GM19395 (cell line): ENCODE data around the gene CRYGN.

ENCODE experiments used
- ATAC-seq: cut with Tn5 transposase; IDR thresholded peaks from one replicate; pipeline ENCODE4 v1.9.1; 2021; ENCODE audit warnings: mild to moderate bottlenecking, moderate library complexity; ENCODE audit not compliant: unreplicated experiment

CRYGN gene

GRCh38 chr7:151427705-151428377, 12.1 kb downstream of the CRYGN start:
- no peak for ATAC-seq

DNA sequence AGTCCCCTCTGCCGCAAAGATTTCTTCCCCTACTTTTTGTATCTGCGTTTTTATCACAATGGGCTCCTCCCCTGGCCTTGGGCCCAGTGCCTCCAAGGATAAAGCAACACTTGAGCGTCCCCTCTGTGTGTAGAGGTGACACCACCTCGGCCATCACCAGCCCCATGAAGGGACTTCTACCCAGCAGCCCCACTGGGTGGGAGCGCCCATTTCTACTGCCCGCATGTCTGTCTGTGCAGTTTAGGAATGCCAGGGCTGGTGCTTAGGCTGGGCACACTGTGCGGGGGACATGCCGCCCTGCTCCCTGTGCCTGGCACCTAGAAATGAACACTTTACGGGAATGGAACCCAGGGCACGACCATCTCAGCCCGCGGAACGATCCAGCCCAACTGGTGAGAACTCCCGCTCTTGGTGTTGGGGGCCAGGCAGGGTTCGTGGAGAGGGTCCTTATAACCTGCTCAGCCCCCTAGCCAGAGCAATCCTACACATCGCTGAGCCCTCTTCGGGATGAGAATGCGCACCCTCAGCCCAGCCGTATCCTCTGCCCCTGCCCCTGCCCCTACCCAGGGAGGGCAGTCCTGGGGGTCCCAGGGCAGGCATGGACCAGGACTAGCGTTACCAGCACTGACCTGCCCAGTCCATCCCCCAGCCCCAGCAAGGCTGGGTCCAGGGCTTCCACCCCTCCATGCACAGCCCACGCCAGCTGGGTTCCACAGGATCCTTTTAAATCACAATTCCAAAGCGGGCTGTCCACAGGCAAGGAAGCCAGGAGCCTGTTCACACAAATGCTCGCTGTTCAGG, 12.8 kb downstream of the CRYGN start:
- no peak for ATAC-seq

DNA sequence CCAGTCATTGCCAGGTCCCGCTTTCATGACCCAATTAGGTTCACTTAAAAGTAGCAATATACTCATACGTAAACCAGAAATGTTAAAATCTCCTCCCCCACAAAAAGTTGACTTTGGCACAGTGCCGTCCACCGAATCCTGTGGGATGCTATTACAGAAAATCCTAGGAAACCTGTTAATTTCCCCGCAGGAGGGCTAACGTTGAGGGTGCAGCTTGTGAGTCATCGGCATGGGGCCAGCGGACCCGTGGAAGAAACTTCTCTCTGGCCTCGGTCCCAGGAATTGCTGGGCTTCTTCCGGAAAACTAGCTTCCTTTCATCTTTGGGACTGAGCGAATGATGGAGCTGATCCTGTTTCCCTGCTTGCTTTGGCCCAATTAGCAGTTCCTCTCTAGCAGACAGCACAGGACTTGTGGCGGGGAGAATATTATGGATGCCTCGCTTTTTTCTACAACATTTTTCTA, 13.5 kb downstream of the CRYGN start:
- ATAC-seq = no peak

DNA sequence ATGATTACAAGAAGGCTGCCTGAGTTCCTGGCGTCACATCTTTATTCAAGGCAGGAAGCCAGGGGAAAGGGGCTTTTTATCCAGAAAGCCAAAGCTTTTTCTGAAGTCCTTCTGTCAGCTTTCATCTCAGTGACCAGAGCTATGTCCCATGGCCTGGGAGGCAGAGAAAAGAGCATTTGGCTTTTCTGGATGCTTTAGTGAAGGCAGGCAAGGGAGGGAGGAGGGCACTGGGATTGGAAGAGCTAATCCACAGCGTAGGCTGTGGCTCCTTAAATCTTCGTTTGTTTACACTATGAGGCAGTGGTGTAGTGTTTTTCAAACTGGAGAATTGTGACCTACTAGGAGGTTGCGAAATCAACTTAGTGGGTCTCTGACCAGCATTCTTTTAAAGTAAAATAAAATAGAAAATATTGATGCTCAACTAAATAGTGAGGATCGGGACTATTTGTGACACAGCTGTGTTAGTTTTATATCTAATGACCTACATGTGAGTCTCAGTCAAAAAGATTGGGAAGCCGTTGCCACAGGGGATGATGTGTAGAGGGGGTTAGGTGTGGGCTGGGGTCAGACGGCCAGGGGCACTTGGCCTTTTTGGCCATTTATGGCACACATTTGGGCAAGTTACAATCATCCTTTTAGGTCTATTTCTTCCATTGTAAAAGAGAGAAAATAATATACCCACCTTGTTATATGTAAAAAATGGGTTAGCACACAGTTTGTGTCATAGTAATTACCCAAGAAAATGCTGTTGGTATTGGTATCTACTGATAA, 14.1 kb downstream of the CRYGN start:
- no peak for ATAC-seq

DNA sequence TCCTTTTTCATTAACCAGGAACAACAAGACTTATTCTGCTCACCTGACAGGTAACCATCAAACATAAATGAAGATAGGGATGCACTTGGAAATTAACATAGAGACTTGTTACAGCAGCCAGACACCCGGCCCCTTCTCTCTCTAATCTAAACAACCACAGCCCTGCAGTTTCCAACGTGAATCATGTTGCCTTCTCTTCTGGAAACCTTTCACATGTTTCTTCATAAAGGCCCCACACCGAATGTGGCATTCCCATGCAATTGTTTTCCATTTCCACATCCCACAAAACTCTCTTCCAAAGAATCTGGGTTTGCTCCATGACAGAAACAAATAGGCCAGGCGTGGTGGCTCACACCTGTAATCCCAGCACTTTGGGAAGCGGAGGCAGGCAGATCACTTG, 15.1 kb downstream of the CRYGN start:
- ATAC-seq = no peak

DNA sequence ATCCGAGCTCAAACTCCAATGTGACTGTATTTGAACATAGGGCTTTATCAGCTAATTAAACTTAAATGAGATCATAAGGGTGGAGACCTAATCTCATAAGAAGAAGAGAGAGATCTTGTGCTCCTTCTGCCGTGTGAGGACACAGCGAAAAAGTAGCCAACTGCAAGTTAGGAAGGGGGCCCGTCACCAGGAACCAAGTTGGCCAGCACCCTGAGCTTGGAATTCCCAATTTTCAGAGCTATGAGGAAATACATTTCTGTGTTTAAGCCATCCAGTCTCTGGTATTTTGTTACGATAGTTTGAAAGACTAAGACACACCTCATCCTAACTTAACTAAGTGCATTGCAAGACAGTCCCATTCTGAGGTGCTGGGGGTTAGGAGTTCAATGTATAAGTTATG, 16.0 kb downstream of the CRYGN start:
- no peak for ATAC-seq

GRCh38 chr7:151423226-151423625, 16.7 kb downstream of the CRYGN start:
- ATAC-seq = no peak

DNA sequence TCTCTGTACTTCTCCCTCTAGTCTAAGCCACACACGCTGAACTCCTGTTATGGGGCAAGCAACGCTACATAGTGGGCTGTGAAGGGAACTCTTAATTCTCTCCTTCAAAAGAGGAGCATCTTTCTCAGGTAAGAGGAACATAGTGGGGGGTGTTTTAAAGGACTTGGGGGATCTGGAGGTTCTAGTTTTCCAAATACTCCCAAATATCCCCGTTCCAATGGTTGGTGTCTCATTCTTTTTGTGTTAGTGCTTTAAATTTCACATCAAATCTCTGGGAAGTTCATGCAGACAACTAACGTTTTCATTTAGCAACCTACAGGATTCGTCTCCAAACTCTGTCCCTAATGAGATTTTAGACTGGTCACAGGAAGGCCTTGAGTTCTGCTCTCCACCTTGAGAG, 17.7 kb downstream of the CRYGN start:
- no peak for ATAC-seq

DNA sequence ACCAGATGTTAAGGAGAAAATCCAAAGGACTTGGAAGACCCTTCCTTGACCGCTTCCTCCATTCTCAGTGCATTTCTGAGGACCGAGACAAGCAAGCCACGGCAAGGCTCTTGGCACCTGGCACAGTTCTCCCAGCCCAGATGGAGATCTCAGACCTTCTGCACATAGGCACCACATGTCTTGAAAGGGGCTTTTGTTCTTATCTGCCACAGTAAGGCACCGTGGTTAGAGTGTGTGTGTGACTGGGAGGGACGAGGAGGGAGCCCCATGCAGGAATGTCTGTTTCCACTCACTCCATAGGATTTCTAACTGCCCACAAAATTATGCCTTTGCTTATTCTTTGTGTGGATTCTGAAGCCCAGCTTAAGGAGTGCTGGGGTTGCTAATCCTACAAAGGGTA, 19.8 kb downstream of the CRYGN start:
- no peak for ATAC-seq

- ATAC-seq = no peak
Observed at GRCh38 chr7:151416941-151417315, 23.0 kb downstream of the CRYGN start.

- ATAC-seq = no peak
Observed at GRCh38 chr7:151416112-151416940, 23.6 kb downstream of the CRYGN start.

GRCh38 chr7:151415375-151416105, 24.4 kb downstream of the CRYGN start:
- ATAC-seq = no peak

GRCh38 chr7:151413241-151413640, 26.7 kb downstream of the CRYGN start:
- ATAC-seq = no peak

DNA sequence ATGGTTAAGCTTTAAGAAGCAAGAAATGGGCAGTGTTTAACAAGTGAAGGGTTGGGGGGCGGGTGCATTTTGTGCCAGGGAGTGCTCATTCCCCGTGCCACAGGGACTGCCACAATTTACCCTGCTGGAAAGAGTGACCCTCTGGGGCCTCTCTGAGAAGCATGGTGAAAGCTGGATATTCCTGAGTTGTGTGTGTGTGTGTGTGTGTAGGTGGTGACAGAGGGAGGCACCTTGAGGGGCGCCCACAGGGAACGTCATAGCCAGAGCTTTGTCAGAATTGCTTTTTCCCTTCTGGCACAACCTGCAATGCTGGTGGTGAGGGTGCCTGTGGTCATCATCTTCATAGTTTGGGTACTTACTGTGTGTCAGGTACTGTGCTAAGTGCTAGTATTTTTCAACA, 27.6 kb downstream of the CRYGN start:
- ATAC-seq = no peak

DNA sequence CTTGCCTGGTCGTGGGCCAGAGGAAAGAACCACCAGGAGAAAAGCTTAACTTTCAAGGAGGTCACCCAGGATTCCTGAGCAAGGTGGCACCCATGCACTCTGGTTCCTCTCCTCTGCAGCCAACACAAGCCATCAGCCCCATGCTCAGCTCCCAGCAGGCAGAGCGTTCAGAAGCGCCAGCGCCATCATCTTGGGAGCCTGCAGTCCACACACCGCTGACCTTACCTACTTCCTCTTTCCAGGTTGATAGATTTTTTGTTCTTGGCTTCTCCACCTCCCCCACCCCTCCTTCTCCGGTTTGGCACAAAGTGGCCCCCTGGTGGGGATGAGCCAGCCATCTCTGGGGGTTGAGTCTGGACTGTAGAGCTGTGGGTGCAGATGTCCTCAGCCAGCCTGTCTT, 28.4 kb downstream of the CRYGN start:
- no peak for ATAC-seq

GRCh38 chr7:151410405-151411390, 29.2 kb downstream of the CRYGN start:
- no peak for ATAC-seq

GRCh38 chr7:151409667-151410404, 30.1 kb downstream of the CRYGN start, which contains the start of gene WDR86:
Gene WDR86, minus strand, starts transcription at chr7:151410038. Its CDS starts 449 bp downstream, at chr7:151409589.
- ATAC-seq = no peak
